ENCODE data around the gene SH3D21.

The SH3D21 gene

DNA sequence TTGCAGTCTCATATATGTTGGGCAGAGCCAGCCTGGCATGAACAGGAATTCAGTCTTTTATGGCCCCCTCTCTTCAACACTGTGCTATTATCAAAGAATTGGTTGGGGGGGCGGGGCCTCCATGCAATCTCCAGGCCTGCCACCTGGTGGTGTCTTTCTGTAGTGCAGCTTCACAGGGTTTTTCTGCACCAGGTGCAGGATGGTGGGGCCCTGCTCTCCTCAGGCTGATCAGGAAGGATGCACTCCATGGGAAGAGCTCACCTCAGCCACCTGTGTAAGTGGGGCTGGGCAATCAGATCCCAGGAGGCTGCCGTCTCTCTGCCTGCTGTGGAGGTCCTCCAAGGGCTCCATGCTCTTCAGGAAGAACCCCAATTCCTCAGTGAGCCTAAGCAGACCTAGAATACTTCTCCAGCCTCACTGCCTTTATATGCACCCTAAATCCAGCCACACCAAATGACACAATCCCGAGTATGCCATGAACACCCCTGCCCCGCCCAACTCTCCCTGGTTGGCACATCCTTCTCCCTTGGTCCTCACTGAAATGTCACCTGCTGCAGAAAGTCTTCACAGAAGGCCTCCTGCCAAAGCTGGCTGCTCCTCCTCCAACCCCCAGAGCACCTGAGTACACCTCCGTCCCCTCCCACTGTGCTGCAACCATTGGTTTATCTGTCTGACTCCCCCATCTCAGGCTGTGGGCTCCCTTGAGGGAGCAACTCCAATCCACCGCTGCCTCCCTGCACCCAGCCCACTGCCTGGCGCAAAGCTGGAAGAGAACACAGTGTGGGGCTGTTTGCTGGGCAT lies 63.1 kb downstream of the SH3D21 start:
- no peaks in the 10 kb centered on the region for H3K27me3 Mint-ChIP-seq (ENCODE audit: low read depth)
- no peak overlapping the region for H3K4me3 Mint-ChIP-seq
- peak overlapping the region; percentile 32 for H3K27ac Mint-ChIP-seq
- H3K9me3 Mint-ChIP-seq, result no peaks in the 10 kb centered on the region
- peaks cover 8% of the 10 kb centered on the region for H3K36me3 Mint-ChIP-seq (ENCODE audit: low read depth)
- H3K4me1 Mint-ChIP-seq (ENCODE audit: low read depth), result peaks cover 52% of the 10 kb centered on the region
